Adrenal gland (tissue), 12 donors: ENCODE data around the gene JAZF1. TPM values are rescaled to one million over a fixed set of nuclear protein-coding genes. Genes with fewer than 3 reads are reported as not detected.

Experiments
- DNase-seq, 7 donors: peaks; one replicate each; pipeline ENCODE4 v3.0.0-alpha.2; 2019 to 2020
- H3K27ac ChIP-seq, 5 donors: fragments of 200-600 bp; sonication (generic) in 4 of 5; 1 replicate in 3 of 5; 2 replicates in 2 of 5; pipeline versions ENCODE4 v1.5.1 to v1.8.0; 2016 to 2020; ENCODE audit warnings: mild to moderate bottlenecking in 1 of 5
- H3K27me3 ChIP-seq: fragments of 200-600 bp; 2 replicates; pipeline ENCODE4 v1.8.0; 2021
- H3K36me3 ChIP-seq, 2 donors: fragments of 200-600 bp; replicated peaks in 1 of 2; 1 replicate in 1 of 2; 2 replicates in 1 of 2; pipeline versions ENCODE4 v1.5.1 to v1.8.0; 2018 to 2022
- H3K4me1 ChIP-seq, 2 donors: fragments of 200-600 bp; replicated peaks in 1 of 2; 1 replicate in 1 of 2; 2 replicates in 1 of 2; pipeline versions ENCODE4 v1.5.1 to v1.8.0; 2018 to 2021
- H3K4me3 ChIP-seq, 4 donors: fragments of 200-600 bp; sonication (generic) in 3 of 4; one replicate each; pipeline ENCODE4 v1.5.1; 2016 to 2018
- H3K9me3 ChIP-seq, 3 donors: fragments of 200-600 bp; sonication (generic) in 1 of 3; replicated peaks in 1 of 3; 1 replicate in 2 of 3; 2 replicates in 1 of 3; pipeline versions ENCODE4 v1.5.1 to v1.8.0; 2016 to 2021
- CTCF ChIP-seq, 6 experiments: fragments of 450-650 bp in 4 of 6; fragments of 200-600 bp in 2 of 6; sonication (generic) in 1 of 6; IDR thresholded peaks; 1 replicate in 5 of 6; 2 replicates in 1 of 6; pipeline versions ENCODE4 v1.5.1 to v1.8.0; 2016 to 2021; ENCODE audit warnings: antibody characterized with exemption in 6 of 6, mild to moderate bottlenecking in 2 of 6, moderate library complexity in 1 of 6
- POLR2A ChIP-seq, 2 donors: fragments of 450-650 bp; IDR thresholded peaks; one replicate each; pipeline ENCODE4 v1.6.1; 2017; ENCODE audit warnings: antibody characterized with exemption in 2 of 2, mild to moderate bottlenecking in 2 of 2, moderate library complexity in 1 of 2
- WGBS, 4 donors: extraction: QIAGEN DNeasy Blood & Tissue Kit in 2 of 4; methylation state at CpG; one replicate each; pipeline versions ENCODE4 v1.1.5 to v1.1.7; 2013 to 2017; 5-methylcytosine and 5-hydroxymethylcytosine counted together
- intact Hi-C, 2 donors: fragments of 100-400 bp; cut with DNase I; formaldehyde crosslinking; loops; one replicate each; pipeline versions ENCODE4 v1.14.1 to v1.15.0; 2022 to 2023
- polyA plus RNA-seq, 3 donors: library from polyadenylated mRNA; stranded (reverse); fragments of 200-250 nt in 2 of 3; fragments of 350-450 nt in 1 of 3; fragmentation: Illumina TruSeq in 1 of 3; extraction: RNeasy Lipid Tissue Mini Kit (QIAGEN cat#74804) in 1 of 3; gene quantifications; one replicate each; pipeline ENCODE4 v1.2.3, GENCODE V29; 2013 to 2014
- total RNA-seq, 9 donors: library from RNA; depleted of rRNA in 4 of 9; stranded (reverse); fragments of >200 nt in 4 of 9; fragments of 120-200 nt in 1 of 9; fragmentation: NEBNext Ultra II Directional in 1 of 9; extraction: Animal tissue kit (Norgen Biotek cat#: 25700) in 1 of 9; gene quantifications; one replicate each; pipeline versions ENCODE4 v1.1.0 to v1.2.4, GENCODE V29; 2013 to 2023
- donor health status: healthy with polysubstance abuse.
- donor health status: Bipolar disorder and iron deficiency.
- donor health status: DM: yes; HTN: yes; CAD: no.
- donor health status: DM: no; HTN: no; CAD: no.
- donor health status: DM: no; HTN: no; CAD: no.
- donor health status: DM: yes; HTN: yes; CAD: no.

JAZF1 gene
- total and polyA plus RNA-seq, 12 donors, result 18.5 to 192 (median 96.3) TPM

- no peak for DNase-seq
- Histone ChIP-seq H3K27me3 (no peaks in the 10 kb centered on the region), H3K36me3 (no peaks in the 10 kb centered on the region), H3K9me3 (no peaks in the 10 kb centered on the region), H3K4me1 (peaks cover 0 to 9% of the 10 kb centered on the region in 2 donors), H3K4me3 (no peak overlapping the region), H3K27ac (no peak overlapping the region)
- intact Hi-C loops, result loop anchor here in 1 of 2 donors (2.0 kb wide), 1 partner anchor 59 kb away; no protein-coding TSS in a partner anchor
- 55 to 87% (median 78%) methylated on average over 2 of the region's 2 CpGs for WGBS, 4 donors
- no peak for TF ChIP-seq CTCF (IDR thresholded peaks at IDR 0.05)
- no peak for TF ChIP-seq POLR2A (IDR thresholded peaks at IDR 0.05)
Measured at GRCh38 chr7:28026237-28026636, 154.4 kb downstream of the JAZF1 start.

- Histone ChIP-seq H3K27ac (no peak overlapping the region), H3K4me3 (no peak overlapping the region), H3K9me3 (no peaks in the 10 kb centered on the region), H3K4me1 (peaks cover 0 to 13% of the 10 kb centered on the region in 2 donors), H3K27me3 (no peaks in the 10 kb centered on the region), H3K36me3 (no peaks in the 10 kb centered on the region)
- intact Hi-C loops, result no loop called here
- no peak for DNase-seq
- 84 to 88% (median 86%) methylated on average over 2 of the region's 2 CpGs for WGBS, 4 donors
- TF ChIP-seq POLR2A (IDR thresholded peaks at IDR 0.05) (no peak), CTCF (IDR thresholded peaks at IDR 0.05) (no peak)
Measured at GRCh38 chr7:28024786-28025334, 155.7 kb downstream of the JAZF1 start.

GRCh38 chr7:28020302-28020940 is 160.2 kb downstream of the JAZF1 start:
- DNase-seq, result peak; percentile 62 to 81 (median 73)
- H3K27me3 ChIP-seq, result no peaks in the 10 kb centered on the region
- WGBS, 4 donors, result 12 to 21% (median 16%) methylated on average over 12 of the region's 12 CpGs
- H3K4me1 ChIP-seq, result peaks cover 0 to 10% of the 10 kb centered on the region in 2 donors
- no peaks in the 10 kb centered on the region for H3K36me3 ChIP-seq
- no peak overlapping the region for H3K4me3 ChIP-seq
- no peaks in the 10 kb centered on the region for H3K9me3 ChIP-seq
- intact Hi-C loops, result no loop called here
- peak; percentile 85 to 94 (median 92) for TF ChIP-seq CTCF (IDR thresholded peaks at IDR 0.05)
- TF ChIP-seq POLR2A (IDR thresholded peaks at IDR 0.05), result no peak
- H3K27ac ChIP-seq, result no peak overlapping the region

GRCh38 chr7:28018856-28019465 is 161.6 kb downstream of the JAZF1 start:
- no peak overlapping the region for H3K27ac ChIP-seq
- DNase-seq, result no peak
- peaks cover 0 to 5% of the 10 kb centered on the region in 2 donors for H3K4me1 ChIP-seq
- no peaks in the 10 kb centered on the region for H3K9me3 ChIP-seq
- 90 to 95% (median 93%) methylated on average over 8 of the region's 8 CpGs for WGBS, 4 donors
- intact Hi-C loops, result loop anchor here (10.0 kb wide), 3 partner anchors 94 to 824 kb away; partner anchors contain the start of gene HOXA13 (in 1 of the 2)
- no peaks in the 10 kb centered on the region for H3K36me3 ChIP-seq
- no peak overlapping the region for H3K4me3 ChIP-seq
- H3K27me3 ChIP-seq, result no peaks in the 10 kb centered on the region
- no peak for TF ChIP-seq CTCF (IDR thresholded peaks at IDR 0.05)
- TF ChIP-seq POLR2A (IDR thresholded peaks at IDR 0.05), result no peak
